HepG2 (cell line): Measurements from ENCODE around the gene PLCB4. TPM values are rescaled to one million over a fixed set of nuclear protein-coding genes. Genes with fewer than 3 reads are reported as not detected.

ENCODE experiments used
- ATAC-seq: fragments of 200-7000 bp; cut with Tn5 transposase; 3 replicates; pipeline ENCODE4 v1.9.1; 2020; ENCODE audit warnings: mild to moderate bottlenecking, moderate library complexity
- BruUV-seq: library from RNA; stranded (reverse); fragments of 400-500 nt; replicated peaks from 2 replicates; lab custom pipeline; 2021; lab: Mats Ljungman, UMichigan
- CTCF ChIA-PET: fragments of 300-600 bp; formaldehyde crosslinking; extraction: SDS; loops from one replicate; lab custom pipeline; 2021; ENCODE audit warnings: low total read pairs, inconsistent platforms, low intra/inter-chr PET ratio; lab: Yijun Ruan, JAX
- POLR2A ChIA-PET: fragments of 350-600 bp; sonication (Branson Sonifier 250); formaldehyde crosslinking; loops from one replicate; lab custom pipeline; 2020; ENCODE audit warnings: antibody characterized with exemption, inconsistent platforms; lab: Yijun Ruan, JAX
- DNase-seq: peaks from one replicate; pipeline ENCODE4 v3.0.0-alpha.2; 2015; ENCODE audit warnings: low spot score
- FAIRE-seq: peaks from 3 replicates; lab custom pipeline; 2011; peaks lifted over from hg19 to GRCh38; lab: Jason Lieb, UNC
- H2AFZ ChIP-seq: one replicate; pipeline ENCODE4 v1.6.1; 2011; ENCODE audit warnings: low read length, inconsistent platforms
- H3K27ac ChIP-seq: fragments of 300-600 bp; 3 replicates; pipeline ENCODE4 v1.8.0; 2011; ENCODE audit warnings: mixed run types, mild to moderate bottlenecking, mixed read lengths, low read length, inconsistent platforms; ENCODE audit not compliant: insufficient read depth; ENCODE audit errors: extremely low read length
- H3K27me3 ChIP-seq, 2 experiments: fragments of 200-600 bp in 1 of 2; 2 replicates in 1 of 2; 3 replicates in 1 of 2; pipeline versions ENCODE4 v1.6.0 to v1.8.0; 2011; ENCODE audit warnings: low read length in 2 of 2, mild to moderate bottlenecking in 2 of 2, moderate library complexity in 2 of 2, inconsistent platforms in 1 of 2; ENCODE audit not compliant: insufficient read depth in 2 of 2, control insufficient read depth in 1 of 2
- H3K36me3 ChIP-seq, 2 experiments: fragments of 200-600 bp in 1 of 2; replicated peaks in 1 of 2; 2 replicates in 1 of 2; 3 replicates in 1 of 2; pipeline versions ENCODE4 v1.5.1 to v1.8.0; 2011; ENCODE audit warnings: low read length in 2 of 2, inconsistent platforms in 1 of 2; ENCODE audit not compliant: insufficient read depth in 2 of 2, control insufficient read depth in 1 of 2
- H3K4me1 ChIP-seq: 2 replicates; pipeline ENCODE4 v1.5.1; 2012; ENCODE audit warnings: low read length, inconsistent platforms; ENCODE audit not compliant: insufficient read depth
- H3K4me2 ChIP-seq: 2 replicates; pipeline ENCODE4 v1.6.0; 2011; ENCODE audit warnings: low read depth, low read length, inconsistent platforms
- H3K4me3 ChIP-seq, 3 experiments: fragments of 200-600 bp in 1 of 3; sonication (generic), shearing (Covaris generic) in 1 of 3; replicated peaks in 1 of 3; 2 replicates each; pipeline ENCODE4 v1.5.1; 2011 to 2016; ENCODE audit warnings: low read length in 3 of 3, inconsistent platforms in 2 of 3, low read depth in 2 of 3, mild to moderate bottlenecking in 2 of 3, control low read depth in 1 of 3, mixed read lengths in 1 of 3; ENCODE audit not compliant: insufficient read depth in 1 of 3
- H3K79me2 ChIP-seq: one replicate; pipeline ENCODE4 v1.6.1; 2011; ENCODE audit warnings: low read length, inconsistent platforms; ENCODE audit not compliant: insufficient read depth
- H3K9ac ChIP-seq: 2 replicates; pipeline ENCODE4 v1.6.0; 2011; ENCODE audit warnings: mild to moderate bottlenecking, low read depth, low read length, inconsistent platforms; ENCODE audit not compliant: insufficient read depth
- H3K9me3 ChIP-seq: 2 replicates; pipeline ENCODE4 v1.5.1; 2012; ENCODE audit warnings: mild to moderate bottlenecking, low read length
- H4K20me1 ChIP-seq: 2 replicates; pipeline ENCODE4 v1.6.0; 2011; ENCODE audit warnings: inconsistent platforms, mild to moderate bottlenecking, low read length, moderate library complexity; ENCODE audit not compliant: insufficient read depth
- AGO2 ChIP-seq: fragments of 200-400 bp; formaldehyde crosslinking; optimal IDR thresholded peaks from 2 replicates; pipeline ENCODE3; 2017; ENCODE audit warnings: mild to moderate bottlenecking, low read depth, low read length, moderate library complexity
- KLF9 ChIP-seq: IDR thresholded peaks from 2 replicates; pipeline ENCODE4 v1.6.1; 2016; ENCODE audit warnings: low read depth
- NONO ChIP-seq, 2 experiments: fragments of 450-650 bp in 1 of 2; sonication (generic) in 1 of 2; formaldehyde crosslinking in 1 of 2; IDR thresholded peaks in 1 of 2; conservative IDR thresholded peaks in 1 of 2; 2 replicates each; pipeline versions ENCODE4 v1.6.1 to v1.8.0; 2017 to 2022; ENCODE audit warnings: mild to moderate bottlenecking in 1 of 2, missing genetic modification reagents in 1 of 2, moderate library complexity in 1 of 2
- POLR2G ChIP-seq: fragments of 200-400 bp; formaldehyde crosslinking; IDR thresholded peaks from 2 replicates; pipeline ENCODE4 v1.6.1; 2018; ENCODE audit warnings: mild to moderate bottlenecking, low read depth, low read length, moderate library complexity
- RFX1 ChIP-seq: fragments of 450-650 bp; IDR thresholded peaks from 2 replicates; pipeline ENCODE4 v1.6.1; 2017
- SKI ChIP-seq: fragments of 450-650 bp; IDR thresholded peaks from one replicate; pipeline ENCODE4 v1.6.1; 2018; ENCODE audit warnings: mild to moderate bottlenecking; ENCODE audit not compliant: partially characterized antibody
- SOX5 ChIP-seq: IDR thresholded peaks from 2 replicates; pipeline ENCODE4 v1.6.1; 2016; ENCODE audit warnings: borderline replicate concordance
- THYN1 ChIP-seq: sonication (generic); formaldehyde crosslinking; IDR thresholded peaks from 2 replicates; pipeline ENCODE4 v1.8.1; 2023; ENCODE audit warnings: low read depth, mild to moderate bottlenecking, moderate library complexity, missing genetic modification reagents, borderline replicate concordance
- XRCC5 ChIP-seq: fragments of 200-400 bp; formaldehyde crosslinking; optimal IDR thresholded peaks from 2 replicates; pipeline ENCODE3; 2017; ENCODE audit warnings: mild to moderate bottlenecking, low read length
- ZBTB20 ChIP-seq: sonication (generic); formaldehyde crosslinking; IDR thresholded peaks from 2 replicates; pipeline ENCODE4 v1.8.1; 2023; ENCODE audit warnings: missing genetic modification reagents, low read depth, mild to moderate bottlenecking, borderline replicate concordance
- ZFP37 ChIP-seq: sonication (generic); formaldehyde crosslinking; IDR thresholded peaks from 2 replicates; pipeline ENCODE4 v1.4.0; 2020; ENCODE audit warnings: missing genetic modification reagents, borderline replicate concordance
- ZNF530 ChIP-seq: sonication (generic); formaldehyde crosslinking; IDR thresholded peaks from 2 replicates; pipeline ENCODE4 v1.5.0; 2020; ENCODE audit warnings: low read depth, mild to moderate bottlenecking, missing genetic modification reagents
- ZNF781 ChIP-seq: sonication (generic); formaldehyde crosslinking; IDR thresholded peaks from 2 replicates; pipeline ENCODE4 v1.5.1; 2020; ENCODE audit warnings: borderline replicate concordance, mild to moderate bottlenecking, missing genetic modification reagents; ENCODE audit errors: not compliant biosample characterization
- WGBS: methylation state at CpG from one replicate; pipeline ENCODE4 v1.1.6; 2017; ENCODE audit warnings: low lambda C conversion rate; 5-methylcytosine and 5-hydroxymethylcytosine counted together
- in situ Hi-C: cut with HindIII; loops from 2 replicates; pipeline ENCODE4 v1.10.0; 2017; ENCODE audit warnings: low pct_unique_long_range_greater_than_20kb; ENCODE audit not compliant: extremely low pct_ligation_motif_present
- intact Hi-C: fragments of 100-400 bp; cut with micrococcal nuclease; formaldehyde crosslinking; loops from one replicate; pipeline ENCODE4 v1.10.0; 2022; ENCODE audit not compliant: unreplicated experiment
- polyA plus RNA-seq, 8 experiments: library from polyadenylated mRNA; depleted of rRNA in 3 of 8; stranded (reverse) in 7 of 8; unstranded in 1 of 8; fragments of >200 nt; fragmentation: Illumina TruSeq in 4 of 8; extraction: Trizol in 4 of 8; gene quantifications; 2 replicates each; pipeline versions ENCODE4 v1.2.1 to v1.2.3, GENCODE V29; 2011 to 2016; ENCODE audit warnings: low read depth in 4 of 8, missing spikeins in 1 of 8, mixed read lengths in 1 of 8; ENCODE audit not compliant: insufficient read depth in 1 of 8
- total RNA-seq, 5 experiments: library from RNA; depleted of rRNA; stranded (reverse); fragments of >200 nt; fragmentation: Illumina TruSeq; extraction: Trizol; gene quantifications; 2 replicates each; pipeline ENCODE4 v1.2.3, GENCODE V29; 2016; ENCODE audit warnings: low read depth in 1 of 5
- TF ChIP-seq, protein P1 (sequence below): IDR thresholded peaks from 2 replicates; pipeline ENCODE4 v1.6.1; 2016; ENCODE audit warnings: missing compliant biosample characterization, missing genetic modification reagents, borderline replicate concordance
- TF ChIP-seq, protein P2 (sequence below): sonication (generic); formaldehyde crosslinking; IDR thresholded peaks from 2 replicates; pipeline ENCODE4 v1.5.0; 2020; ENCODE audit warnings: missing genetic modification reagents
- TF ChIP-seq, protein P3 (sequence below): sonication (generic); formaldehyde crosslinking; conservative IDR thresholded peaks from 2 replicates; pipeline ENCODE4 v1.8.1; 2023; ENCODE audit warnings: missing genetic modification reagents

PLCB4 gene
- total and polyA plus RNA-seq, 2 of the 13 experiments (the other 11 are each of a cell fraction or from before 2014, with no cell fraction given), result 0.01 TPM; not detected in 1

DNA sequence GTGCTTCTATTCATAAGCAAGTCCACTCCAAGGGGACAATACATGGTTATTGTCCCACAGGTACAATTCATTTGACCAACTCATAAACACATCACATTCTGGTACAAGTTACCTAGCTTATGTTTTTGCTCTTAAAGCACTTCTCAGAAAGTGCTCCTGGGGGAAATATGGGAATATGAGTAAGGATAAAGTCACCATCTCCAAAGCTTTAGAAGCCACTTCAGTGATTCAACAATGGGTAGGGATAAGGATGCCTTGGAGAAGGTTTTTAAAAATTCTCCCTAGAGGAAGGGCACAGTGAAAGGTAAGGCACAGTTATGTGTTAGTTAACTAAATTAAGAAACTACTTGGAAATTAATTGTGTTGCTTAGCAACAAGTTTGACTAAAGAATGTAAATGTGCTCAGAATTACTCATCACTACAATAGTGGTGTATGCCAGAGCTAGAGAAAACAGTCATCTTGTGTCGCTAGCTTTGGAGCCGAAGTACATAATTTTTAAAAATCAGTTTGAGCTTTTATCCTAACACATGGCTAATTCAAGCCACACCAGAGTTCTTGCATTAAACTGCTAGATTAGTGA, 406.0 kb downstream of the PLCB4 start:
- ChIA-PET POLR2A (no interaction called here), CTCF (no interaction called here)
- TF ChIP-seq, protein P1, sequence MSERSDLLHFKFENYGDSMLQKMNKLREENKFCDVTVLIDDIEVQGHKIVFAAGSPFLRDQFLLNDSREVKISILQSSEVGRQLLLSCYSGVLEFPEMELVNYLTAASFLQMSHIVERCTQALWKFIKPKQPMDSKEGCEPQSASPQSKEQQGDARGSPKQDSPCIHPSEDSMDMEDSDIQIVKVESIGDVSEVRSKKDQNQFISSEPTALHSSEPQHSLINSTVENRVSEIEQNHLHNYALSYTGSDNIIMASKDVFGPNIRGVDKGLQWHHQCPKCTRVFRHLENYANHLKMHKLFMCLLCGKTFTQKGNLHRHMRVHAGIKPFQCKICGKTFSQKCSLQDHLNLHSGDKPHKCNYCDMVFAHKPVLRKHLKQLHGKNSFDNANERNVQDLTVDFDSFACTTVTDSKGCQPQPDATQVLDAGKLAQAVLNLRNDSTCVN, result no peak
- no peak for TF ChIP-seq ZBTB20 (CRISPR knock-in tag)
- no peak for TF ChIP-seq XRCC5
- peak; percentile 32; the same call in 1 of the 2 replicates for TF ChIP-seq RFX1
- TF ChIP-seq, all 625 proteins: peak for 1

DNA sequence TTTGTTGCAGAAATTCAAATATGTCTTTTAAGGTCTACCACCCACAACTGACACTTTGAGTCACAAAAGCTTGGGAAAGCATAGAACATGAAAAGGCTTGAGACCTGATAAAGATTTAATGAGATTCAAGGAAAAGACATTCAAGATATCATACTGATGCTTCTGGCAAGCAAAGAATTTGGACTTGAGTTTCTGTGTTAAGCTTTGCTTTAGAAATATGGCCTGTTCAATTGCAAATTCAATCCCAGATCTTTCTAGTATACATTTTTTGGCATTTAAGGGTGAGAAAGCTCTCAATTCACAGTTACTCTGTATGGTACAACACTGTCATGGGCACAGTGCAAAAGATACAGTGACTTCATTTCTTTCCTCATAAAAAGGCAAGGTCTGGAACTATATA, 406.6 kb downstream of the PLCB4 start:
- Histone ChIP-seq H3K4me2 (no peak overlapping the region), H3K27ac (no peak overlapping the region), H2AFZ (no peak overlapping the region), H3K36me3 (no peaks in the 10 kb centered on the region), H3K9ac (no peak overlapping the region), H3K4me1 (no peaks in the 10 kb centered on the region), H3K9me3 (no peaks in the 10 kb centered on the region), H3K79me2 (no peaks in the 10 kb centered on the region), H4K20me1 (no peaks in the 10 kb centered on the region), H3K27me3 (no peaks in the 10 kb centered on the region; a peak in 1 of 5 replicates), H3K4me3 (no peak overlapping the region)
- DNase-seq (no peak), FAIRE-seq (no peak), ATAC-seq (no peak)
- intact Hi-C loops, result no loop called here
- CTCF ChIA-PET, result no interaction called here
- in situ Hi-C loops, result no loop called here
- POLR2A ChIA-PET, result no interaction called here
- no TSS peak for BruUV-seq
- no peak for TF ChIP-seq KLF9 (CRISPR knock-in tag)
- TF ChIP-seq, protein P2, sequence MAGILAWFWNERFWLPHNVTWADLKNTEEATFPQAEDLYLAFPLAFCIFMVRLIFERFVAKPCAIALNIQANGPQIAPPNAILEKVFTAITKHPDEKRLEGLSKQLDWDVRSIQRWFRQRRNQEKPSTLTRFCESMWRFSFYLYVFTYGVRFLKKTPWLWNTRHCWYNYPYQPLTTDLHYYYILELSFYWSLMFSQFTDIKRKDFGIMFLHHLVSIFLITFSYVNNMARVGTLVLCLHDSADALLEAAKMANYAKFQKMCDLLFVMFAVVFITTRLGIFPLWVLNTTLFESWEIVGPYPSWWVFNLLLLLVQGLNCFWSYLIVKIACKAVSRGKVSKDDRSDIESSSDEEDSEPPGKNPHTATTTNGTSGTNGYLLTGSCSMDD (CRISPR knock-in tag), result no peak
- no peak for TF ChIP-seq NONO (IDR thresholded peaks at IDR 0.05)
- no peak for TF ChIP-seq NONO (CRISPR knock-in tag; conservative IDR thresholded peaks at IDR 0.05)
- TF ChIP-seq ZNF781, result no peak
- no peak for TF ChIP-seq ZNF530 (CRISPR knock-in tag)
- TF ChIP-seq, protein P3, sequence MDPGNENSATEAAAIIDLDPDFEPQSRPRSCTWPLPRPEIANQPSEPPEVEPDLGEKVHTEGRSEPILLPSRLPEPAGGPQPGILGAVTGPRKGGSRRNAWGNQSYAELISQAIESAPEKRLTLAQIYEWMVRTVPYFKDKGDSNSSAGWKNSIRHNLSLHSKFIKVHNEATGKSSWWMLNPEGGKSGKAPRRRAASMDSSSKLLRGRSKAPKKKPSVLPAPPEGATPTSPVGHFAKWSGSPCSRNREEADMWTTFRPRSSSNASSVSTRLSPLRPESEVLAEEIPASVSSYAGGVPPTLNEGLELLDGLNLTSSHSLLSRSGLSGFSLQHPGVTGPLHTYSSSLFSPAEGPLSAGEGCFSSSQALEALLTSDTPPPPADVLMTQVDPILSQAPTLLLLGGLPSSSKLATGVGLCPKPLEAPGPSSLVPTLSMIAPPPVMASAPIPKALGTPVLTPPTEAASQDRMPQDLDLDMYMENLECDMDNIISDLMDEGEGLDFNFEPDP, result no peak
- no peak for TF ChIP-seq THYN1
- no peak for TF ChIP-seq ZFP37 (CRISPR knock-in tag)
- no peak for TF ChIP-seq AGO2
- no peak for TF ChIP-seq SOX5 (CRISPR knock-in tag)
- no peak for TF ChIP-seq POLR2G
- TF ChIP-seq SKI, result no peak

More for the DNA sequence above, 406.0 kb downstream of the PLCB4 start:
- Histone ChIP-seq H3K9ac (no peak overlapping the region), H3K27me3 (no peaks in the 10 kb centered on the region; a peak in 1 of 5 replicates), H3K79me2 (no peaks in the 10 kb centered on the region), H3K4me3 (no peak overlapping the region), H4K20me1 (no peaks in the 10 kb centered on the region), H2AFZ (no peak overlapping the region), H3K4me1 (no peaks in the 10 kb centered on the region), H3K27ac (no peak overlapping the region), H3K36me3 (no peaks in the 10 kb centered on the region), H3K4me2 (no peak overlapping the region), H3K9me3 (no peaks in the 10 kb centered on the region)
- ATAC-seq, result no peak
- in situ Hi-C loops, result no loop called here
- no peak for DNase-seq
- BruUV-seq, result no TSS peak
- no peak for FAIRE-seq
- 25% methylated on average over 2 of the region's 2 CpGs for WGBS
- intact Hi-C loops, result no loop called here
